HG03575 (cell line): ENCODE measurements around the gene IL20RA.
"Not testable (repeated sequence)": the region's sequence is repeated elsewhere in the genome, so short reads cannot be mapped to it uniquely, and the experiment has no call there.

Experiments used
- ATAC-seq: cut with Tn5 transposase; IDR thresholded peaks from one replicate; pipeline ENCODE4 v1.9.1; 2021; ENCODE audit not compliant: unreplicated experiment, insufficient number of reproducible peaks, low FRiP score; ENCODE audit errors: extremely low read depth

IL20RA gene

GRCh38 chr6:137044366-137045221, at the start of gene IL20RA:
IL20RA (minus strand) TSS chr6:137044965; CDS start chr6:137044728, 237 bp downstream.
- no peak for ATAC-seq

GRCh38 chr6:137093183-137094069, 48.7 kb upstream of the IL20RA start:
- ATAC-seq, result no peak

GRCh38 chr6:137092018-137092417, 47.3 kb upstream of the IL20RA start:
- ATAC-seq, result no peak

GRCh38 chr6:137089305-137089704, 44.5 kb upstream of the IL20RA start:
- no peak for ATAC-seq

GRCh38 chr6:137087902-137088301, 43.1 kb upstream of the IL20RA start:
- no peak for ATAC-seq

GRCh38 chr6:137086031-137086430, 41.3 kb upstream of the IL20RA start:
- no peak for ATAC-seq

- ATAC-seq, result no peak
Observed at GRCh38 chr6:137084865-137085617, 40.3 kb upstream of the IL20RA start.

- no peak for ATAC-seq
Observed at GRCh38 chr6:137084090-137084489, 39.3 kb upstream of the IL20RA start.

- ATAC-seq, result no peak
Observed at GRCh38 chr6:137081997-137082396, 37.2 kb upstream of the IL20RA start.

- ATAC-seq, result no peak
Observed at GRCh38 chr6:137080711-137081110, 35.9 kb upstream of the IL20RA start.

- peak; percentile 61 for ATAC-seq
Observed at GRCh38 chr6:137076277-137077068, 31.7 kb upstream of the IL20RA start.

GRCh38 chr6:137075790-137076189, 31.0 kb upstream of the IL20RA start:
- ATAC-seq, result not testable (repeated sequence)

- ATAC-seq, result no peak
Observed at GRCh38 chr6:137070303-137070702, 25.5 kb upstream of the IL20RA start.

GRCh38 chr6:137067399-137067798, 22.6 kb upstream of the IL20RA start:
- no peak for ATAC-seq

GRCh38 chr6:137058037-137058436, 13.3 kb upstream of the IL20RA start:
- ATAC-seq, result no peak

GRCh38 chr6:137056121-137056880, 11.5 kb upstream of the IL20RA start:
- ATAC-seq, result no peak

- ATAC-seq, result no peak
Observed at GRCh38 chr6:137051790-137052472, 7.2 kb upstream of the IL20RA start.
